Thyroid gland (tissue), 4 donors: ENCODE results near the gene CD320. TPM values are rescaled to one million over a fixed set of nuclear protein-coding genes. Genes with fewer than 3 reads are reported as not detected.

ENCODE experiments used
- DNase-seq, 2 donors: peaks; one replicate each; pipeline ENCODE4 v3.0.0-alpha.2; 2019
- H3K27ac ChIP-seq, 3 donors: fragments of 200-600 bp; sonication (generic); 1 replicate in 2 of 3; 2 replicates in 1 of 3; pipeline ENCODE4 v1.5.1; 2016 to 2019; ENCODE audit warnings: mild to moderate bottlenecking in 1 of 3, moderate library complexity in 1 of 3
- H3K27me3 ChIP-seq: fragments of 200-600 bp; sonication (generic); one replicate; pipeline ENCODE4 v1.5.1; 2019
- H3K36me3 ChIP-seq, 2 donors: fragments of 200-600 bp; sonication (generic); one replicate each; pipeline ENCODE4 v1.5.1; 2016 to 2019
- H3K4me1 ChIP-seq, 2 donors: fragments of 200-600 bp; sonication (generic); one replicate each; pipeline ENCODE4 v1.5.1; 2017 to 2019
- H3K4me3 ChIP-seq, 3 donors: fragments of 200-600 bp; sonication (generic); replicated peaks in 1 of 3; 1 replicate in 2 of 3; 2 replicates in 1 of 3; pipeline ENCODE4 v1.5.1; 2016; ENCODE audit warnings: mild to moderate bottlenecking in 1 of 3
- H3K9me3 ChIP-seq: fragments of 200-600 bp; sonication (generic); one replicate; pipeline ENCODE4 v1.5.1; 2017
- POLR2A ChIP-seq, 2 donors: fragments of 450-650 bp; IDR thresholded peaks; one replicate each; pipeline ENCODE4 v1.6.1; 2017; ENCODE audit warnings: antibody characterized with exemption in 2 of 2, mild to moderate bottlenecking in 2 of 2, moderate library complexity in 1 of 2
- WGBS, 2 donors: methylation state at CpG; one replicate each; pipeline ENCODE4 v1.1.5; 2017; 5-methylcytosine and 5-hydroxymethylcytosine counted together
- intact Hi-C: fragments of 100-400 bp; cut with DNase I; formaldehyde crosslinking; loops from one replicate; pipeline ENCODE4 v1.15.1; 2023
- total RNA-seq, 4 donors: library from RNA; depleted of rRNA; stranded (reverse); fragments of >200 nt; gene quantifications; one replicate each; pipeline ENCODE4 v1.2.3, GENCODE V29; 2016
- TF ChIP-seq, protein P1 (sequence below), 6 experiments: fragments of 200-600 bp in 3 of 6; fragments of 450-650 bp in 3 of 6; sonication (generic) in 3 of 6; IDR thresholded peaks; one replicate each; pipeline ENCODE4 v1.5.1; 2016 to 2019; ENCODE audit warnings: antibody characterized with exemption in 6 of 6, mild to moderate bottlenecking in 2 of 6, inconsistent platforms in 1 of 6, moderate library complexity in 1 of 6

Gene CD320
- total RNA-seq, 4 donors from 2014 or later: 20.8 to 114 (median 74.0) TPM

GRCh38 chr19:8333767-8334457 is 25.8 kb upstream of the CD320 start:
- Histone ChIP-seq H3K27ac (no peak overlapping the region), H3K4me1 (peaks cover 0 to 20% of the 10 kb centered on the region in 2 donors), H3K36me3 (no peaks in the 10 kb centered on the region), H3K9me3 (no peaks in the 10 kb centered on the region), H3K4me3 (peak overlapping the region in 1 of 3 donors; percentile 21), H3K27me3 (no peaks in the 10 kb centered on the region)
- WGBS, 2 donors: 16 to 19% methylated on average over 6 to 14 of the region's 48 CpGs
- DNase-seq: no peak
- intact Hi-C loops: loop anchor here (10.0 kb wide), 1 partner anchor 251 kb away; no protein-coding TSS in a partner anchor
- TF ChIP-seq POLR2A (IDR thresholded peaks at IDR 0.05): no peak
- TF ChIP-seq, protein P1, sequence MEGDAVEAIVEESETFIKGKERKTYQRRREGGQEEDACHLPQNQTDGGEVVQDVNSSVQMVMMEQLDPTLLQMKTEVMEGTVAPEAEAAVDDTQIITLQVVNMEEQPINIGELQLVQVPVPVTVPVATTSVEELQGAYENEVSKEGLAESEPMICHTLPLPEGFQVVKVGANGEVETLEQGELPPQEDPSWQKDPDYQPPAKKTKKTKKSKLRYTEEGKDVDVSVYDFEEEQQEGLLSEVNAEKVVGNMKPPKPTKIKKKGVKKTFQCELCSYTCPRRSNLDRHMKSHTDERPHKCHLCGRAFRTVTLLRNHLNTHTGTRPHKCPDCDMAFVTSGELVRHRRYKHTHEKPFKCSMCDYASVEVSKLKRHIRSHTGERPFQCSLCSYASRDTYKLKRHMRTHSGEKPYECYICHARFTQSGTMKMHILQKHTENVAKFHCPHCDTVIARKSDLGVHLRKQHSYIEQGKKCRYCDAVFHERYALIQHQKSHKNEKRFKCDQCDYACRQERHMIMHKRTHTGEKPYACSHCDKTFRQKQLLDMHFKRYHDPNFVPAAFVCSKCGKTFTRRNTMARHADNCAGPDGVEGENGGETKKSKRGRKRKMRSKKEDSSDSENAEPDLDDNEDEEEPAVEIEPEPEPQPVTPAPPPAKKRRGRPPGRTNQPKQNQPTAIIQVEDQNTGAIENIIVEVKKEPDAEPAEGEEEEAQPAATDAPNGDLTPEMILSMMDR (IDR thresholded peaks at IDR 0.05): no peak

DNA sequence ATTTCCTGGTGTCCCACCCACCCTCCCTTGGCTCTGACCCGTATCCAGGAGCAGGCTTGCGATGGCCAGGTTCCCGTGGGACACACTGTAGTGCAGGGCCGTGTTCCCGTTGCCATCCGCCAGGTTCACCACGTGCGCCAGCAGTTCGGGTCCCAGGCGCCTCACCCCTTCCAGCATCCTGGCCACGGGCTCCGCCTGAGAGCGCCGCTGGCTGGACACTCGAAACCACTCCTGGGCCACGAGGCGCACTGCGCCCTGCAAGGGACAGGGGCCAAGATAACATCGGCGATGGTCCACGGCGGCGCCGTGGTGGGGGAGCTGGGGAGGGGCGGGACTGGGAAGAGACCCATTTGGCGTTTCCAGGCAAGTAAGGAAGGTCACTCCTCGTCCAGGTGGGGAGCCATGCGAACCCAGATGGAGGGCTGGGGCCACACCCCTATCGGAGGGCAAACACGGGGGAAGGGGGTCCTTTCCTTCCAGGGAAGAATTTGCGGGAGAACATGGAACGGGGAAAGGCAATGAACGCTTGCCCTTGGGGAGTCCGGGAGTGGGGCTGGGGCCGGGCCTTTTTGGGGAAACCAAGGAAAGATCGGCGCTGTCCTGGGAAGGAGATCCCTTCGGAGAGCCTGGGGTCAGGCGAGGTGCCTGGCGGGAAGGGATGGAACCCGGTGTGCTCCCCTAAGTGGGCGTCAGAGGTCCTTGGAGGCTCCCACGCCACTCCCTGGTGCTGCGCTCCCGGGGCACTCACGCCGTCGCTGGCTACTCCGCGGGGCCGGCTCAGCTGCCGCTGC is 25.0 kb upstream of the CD320 start:
- no peak overlapping the region for H3K27ac ChIP-seq
- intact Hi-C loops: loop anchor here (10.0 kb wide), 1 partner anchor 252 kb away; no protein-coding TSS in a partner anchor
- H3K9me3 ChIP-seq: no peaks in the 10 kb centered on the region
- TF ChIP-seq, protein P1 (IDR thresholded peaks at IDR 0.05): no peak
- TF ChIP-seq POLR2A (IDR thresholded peaks at IDR 0.05): no peak
- H3K36me3 ChIP-seq: no peaks in the 10 kb centered on the region
- H3K4me3 ChIP-seq: no peak overlapping the region
- peaks cover 0 to 20% of the 10 kb centered on the region in 2 donors for H3K4me1 ChIP-seq
- peak; percentile 49 to 56 for DNase-seq
- no peaks in the 10 kb centered on the region for H3K27me3 ChIP-seq
- 18 to 27% methylated on average over 28 to 33 of the region's 52 CpGs for WGBS, 2 donors

DNA sequence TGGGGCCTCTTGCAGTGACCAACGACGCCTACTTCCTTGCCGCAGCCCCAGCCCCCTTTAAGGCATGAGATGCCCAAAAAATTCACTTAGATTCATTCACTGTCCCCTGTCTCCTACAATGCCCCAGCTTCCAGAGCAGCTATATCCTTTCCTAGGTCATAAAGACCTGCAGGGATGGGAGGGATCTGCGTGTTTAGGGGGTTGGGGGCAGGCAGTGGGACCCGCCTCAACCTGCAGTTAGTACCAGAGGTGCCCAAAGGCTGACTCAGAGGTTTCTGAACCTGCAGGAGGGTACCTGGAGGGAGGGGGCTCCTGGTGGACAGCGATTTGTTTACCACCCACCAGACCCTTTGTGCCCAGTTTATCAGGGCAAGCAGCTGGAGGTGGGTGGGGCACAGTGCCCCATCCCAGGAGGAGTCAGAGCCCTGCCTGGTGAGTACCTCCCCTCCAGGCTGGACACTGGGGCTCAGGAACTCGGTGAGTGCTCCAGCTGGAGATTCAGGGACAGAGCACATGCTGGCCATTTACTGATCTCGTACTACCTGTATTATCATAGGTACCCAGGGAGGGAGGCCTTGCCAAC is 23.2 kb upstream of the CD320 start:
- no peak overlapping the region for H3K4me3 ChIP-seq
- no peak for TF ChIP-seq POLR2A (IDR thresholded peaks at IDR 0.05)
- H3K9me3 ChIP-seq: no peaks in the 10 kb centered on the region
- peaks cover 0 to 20% of the 10 kb centered on the region in 2 donors for H3K4me1 ChIP-seq
- no peak overlapping the region for H3K27ac ChIP-seq
- 68 to 87% methylated on average over 7 to 8 of the region's 8 CpGs for WGBS, 2 donors
- H3K27me3 ChIP-seq: no peaks in the 10 kb centered on the region
- intact Hi-C loops: loop anchor here (10.0 kb wide), 1 partner anchor 253 kb away; no protein-coding TSS in a partner anchor
- DNase-seq: no peak
- H3K36me3 ChIP-seq: no peaks in the 10 kb centered on the region

DNA sequence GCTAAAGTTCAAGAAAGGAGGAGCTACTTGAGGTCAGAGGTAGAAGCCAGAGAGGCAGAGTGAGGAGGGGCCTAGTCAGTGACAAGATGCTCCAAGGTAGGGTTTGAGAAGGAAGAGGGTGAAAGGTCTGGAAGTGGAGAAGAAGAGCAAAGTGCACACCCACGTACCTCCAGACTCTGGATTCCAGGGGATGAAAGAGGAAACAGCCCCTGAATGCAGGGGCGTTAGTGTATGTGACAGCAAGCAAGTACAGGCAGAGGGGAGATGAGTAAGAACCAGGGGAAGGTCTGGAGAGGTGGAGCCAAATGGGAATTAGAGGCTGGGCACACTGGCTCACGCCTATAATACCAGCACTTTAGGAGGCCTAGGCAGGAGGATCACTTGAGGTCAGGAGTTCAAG is 21.8 kb upstream of the CD320 start:
- TF ChIP-seq, protein P1 (IDR thresholded peaks at IDR 0.05): no peak
- TF ChIP-seq POLR2A (IDR thresholded peaks at IDR 0.05): no peak
- intact Hi-C loops: loop anchor here (10.0 kb wide), 1 partner anchor 255 kb away; no protein-coding TSS in a partner anchor
- Histone ChIP-seq H3K27ac (no peak overlapping the region), H3K4me1 (peaks cover 2 to 25% of the 10 kb centered on the region in 2 donors), H3K36me3 (no peaks in the 10 kb centered on the region), H3K27me3 (no peaks in the 10 kb centered on the region), H3K9me3 (no peaks in the 10 kb centered on the region), H3K4me3 (no peak overlapping the region)
- WGBS, 2 donors: 83 to 88% methylated on average over 3 of the region's 3 CpGs
- no peak for DNase-seq

- Histone ChIP-seq H3K36me3 (no peaks in the 10 kb centered on the region), H3K4me1 (peaks cover 18 to 37% of the 10 kb centered on the region in 2 donors), H3K27ac (no peak overlapping the region), H3K9me3 (no peaks in the 10 kb centered on the region), H3K4me3 (no peak overlapping the region), H3K27me3 (no peaks in the 10 kb centered on the region)
- WGBS, 2 donors: 89 to 95% methylated on average over 3 of the region's 3 CpGs
- no peak for DNase-seq
- TF ChIP-seq, protein P1 (IDR thresholded peaks at IDR 0.05): no peak
- no peak for TF ChIP-seq POLR2A (IDR thresholded peaks at IDR 0.05)
- intact Hi-C loops: no loop called here
These were observed 17.3 kb upstream of the CD320 start for GRCh38 chr19:8325454-8325853.
